ENCODE results near the gene CAPN3. TPM values are rescaled to one million over a fixed set of nuclear protein-coding genes. Genes with fewer than 3 reads are reported as not detected.

CAPN3 gene
- total RNA-seq, 1 donor from 2014 or later: 4.7 TPM

DNA sequence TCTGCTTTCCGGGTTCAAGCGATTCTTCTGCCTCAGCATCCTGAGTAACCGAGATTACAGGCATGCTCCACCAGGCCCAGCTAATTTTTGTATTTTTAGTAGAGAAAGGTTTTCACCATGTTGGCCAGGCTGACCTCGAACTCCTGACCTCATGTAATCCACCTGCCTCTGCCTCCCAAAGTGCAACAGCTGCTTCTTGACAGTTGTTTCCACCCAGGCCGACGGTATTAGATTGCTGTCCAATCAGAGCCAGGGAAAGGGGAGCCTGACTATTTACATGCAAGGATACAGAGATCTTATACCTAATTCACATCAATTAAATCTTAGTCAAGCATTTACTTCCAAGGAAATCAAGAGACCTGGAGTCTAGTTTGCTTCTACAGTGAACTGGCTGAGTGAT lies 4.0 kb upstream of the CAPN3 start:
- intact Hi-C loops (cut with micrococcal nuclease): no loop called here

DNA sequence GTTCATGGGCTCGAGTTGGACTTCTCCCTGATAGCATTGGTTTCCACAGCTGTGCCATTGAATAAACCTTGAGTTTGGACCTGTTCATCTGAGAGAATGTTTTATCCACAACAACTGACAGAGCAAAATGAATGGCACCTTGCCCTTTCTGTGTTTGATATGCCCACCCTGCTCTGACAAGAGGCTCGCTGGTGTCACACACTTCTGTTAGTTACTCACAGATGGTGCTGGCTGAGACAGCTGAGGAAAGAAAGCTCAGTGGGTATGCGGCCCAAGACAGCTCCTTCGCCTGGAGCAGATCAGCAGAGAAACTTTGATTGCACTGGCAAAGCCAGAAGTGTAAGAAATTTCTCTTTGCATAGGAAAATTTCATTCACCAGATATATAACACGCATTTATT lies 2.5 kb upstream of the CAPN3 start:
- intact Hi-C loops (cut with micrococcal nuclease): no loop called here

DNA sequence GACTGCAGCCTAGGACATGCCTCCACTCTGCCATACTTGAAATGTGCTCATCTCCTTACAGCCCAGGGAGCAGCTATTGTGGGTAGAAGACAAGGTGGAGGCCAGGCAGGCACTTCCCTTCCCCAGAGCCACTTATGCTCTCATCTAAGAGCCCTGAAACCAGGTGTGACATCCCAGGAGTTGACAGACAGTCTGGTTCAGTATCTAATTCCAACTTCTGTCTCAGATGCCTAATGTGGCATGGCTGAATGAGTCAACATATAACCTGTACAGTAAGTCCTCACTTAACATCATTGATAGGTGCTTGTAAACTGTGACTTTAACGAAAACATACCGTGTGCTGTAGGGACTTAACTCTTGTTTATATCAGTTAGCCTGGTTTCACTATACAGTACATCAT lies 1.2 kb upstream of the CAPN3 start:
- intact Hi-C loops (cut with micrococcal nuclease): no loop called here

DNA sequence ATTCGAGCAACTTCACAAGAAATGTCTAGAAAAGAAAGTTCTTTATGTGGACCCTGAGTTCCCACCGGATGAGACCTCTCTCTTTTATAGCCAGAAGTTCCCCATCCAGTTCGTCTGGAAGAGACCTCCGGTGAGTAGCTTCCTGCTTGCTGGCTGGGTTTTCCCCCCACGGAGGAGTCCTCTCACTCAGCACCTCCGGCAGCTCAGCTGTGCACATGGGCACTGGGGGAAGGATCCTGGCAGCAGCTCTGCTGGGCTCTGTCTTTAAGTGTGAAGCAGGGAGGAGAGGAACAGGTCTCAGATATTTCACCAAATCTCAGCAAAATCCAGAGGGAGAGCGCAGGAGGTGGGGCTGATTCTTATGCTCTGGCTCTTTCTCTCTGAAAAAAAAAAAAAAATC lies 684 bp downstream of the CAPN3 start:
- intact Hi-C loops (cut with micrococcal nuclease): no loop called here

DNA sequence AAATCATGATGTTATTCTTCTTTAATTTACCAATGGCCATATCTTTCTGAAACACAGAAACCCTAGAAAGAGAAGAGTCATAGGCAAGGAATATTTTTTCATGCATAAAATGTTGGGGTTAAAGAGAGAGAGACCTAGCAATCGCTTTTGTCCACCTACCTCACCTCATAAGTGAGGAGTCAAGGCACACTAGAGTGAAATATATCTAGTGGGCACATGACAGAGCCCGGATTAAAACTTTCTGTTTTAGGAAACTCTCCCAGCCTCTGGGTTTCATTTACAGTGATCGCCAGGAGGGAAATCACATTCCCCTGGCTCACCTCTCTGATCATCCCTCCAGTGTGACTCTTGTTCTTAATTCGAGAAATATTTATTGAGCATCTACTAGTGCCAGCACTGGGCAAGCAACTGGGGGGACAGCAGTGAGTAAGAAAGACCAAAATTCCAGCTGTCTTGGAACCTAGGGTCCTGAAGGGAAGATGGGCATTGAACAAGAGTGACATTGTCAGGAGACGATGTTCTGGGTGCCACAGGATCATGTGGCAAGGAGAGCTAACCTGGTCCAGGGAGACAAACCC lies 1.3 kb downstream of the CAPN3 start:
- intact Hi-C loops (cut with micrococcal nuclease): no loop called here

DNA sequence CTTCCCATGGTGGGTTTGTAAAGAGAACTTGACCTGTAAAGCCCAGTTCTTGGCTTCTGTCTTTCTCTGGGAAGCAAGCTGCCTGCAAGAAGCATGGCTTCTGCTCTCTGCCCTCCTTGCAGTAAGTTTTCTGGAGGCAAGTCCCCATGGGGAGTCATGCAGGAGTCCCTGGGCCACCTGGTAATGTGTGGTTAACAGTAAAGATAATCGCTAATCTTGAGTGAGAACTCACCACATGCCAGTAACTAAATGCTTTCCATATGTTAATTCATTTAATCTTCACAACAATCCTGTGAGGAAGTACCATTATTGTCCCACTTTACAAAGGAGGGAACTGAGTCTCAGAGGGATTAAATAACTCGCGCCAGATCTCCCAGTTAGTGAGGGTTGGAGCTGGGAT lies 4.2 kb downstream of the CAPN3 start:
- intact Hi-C loops (cut with micrococcal nuclease): no loop called here

DNA sequence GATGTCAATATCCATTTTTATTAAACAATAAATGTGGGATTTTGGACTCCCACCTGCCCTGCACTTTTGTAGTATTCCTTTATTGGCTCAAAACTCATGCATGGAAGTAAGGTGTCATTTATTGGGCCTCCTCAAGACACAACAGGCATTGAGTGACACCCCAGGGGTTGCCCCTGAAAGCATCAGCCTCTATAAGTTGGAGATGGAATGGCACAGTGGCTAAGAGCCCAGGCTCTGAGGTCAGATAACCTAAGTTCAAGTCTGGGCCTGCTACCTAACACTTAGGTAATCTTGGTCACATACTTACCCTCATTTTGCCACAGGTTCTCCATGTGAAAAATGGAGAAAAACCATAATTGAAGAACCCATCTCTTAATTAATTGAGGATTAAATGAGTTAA lies 4.6 kb downstream of the CAPN3 start:
- intact Hi-C loops (cut with micrococcal nuclease): no loop called here

DNA sequence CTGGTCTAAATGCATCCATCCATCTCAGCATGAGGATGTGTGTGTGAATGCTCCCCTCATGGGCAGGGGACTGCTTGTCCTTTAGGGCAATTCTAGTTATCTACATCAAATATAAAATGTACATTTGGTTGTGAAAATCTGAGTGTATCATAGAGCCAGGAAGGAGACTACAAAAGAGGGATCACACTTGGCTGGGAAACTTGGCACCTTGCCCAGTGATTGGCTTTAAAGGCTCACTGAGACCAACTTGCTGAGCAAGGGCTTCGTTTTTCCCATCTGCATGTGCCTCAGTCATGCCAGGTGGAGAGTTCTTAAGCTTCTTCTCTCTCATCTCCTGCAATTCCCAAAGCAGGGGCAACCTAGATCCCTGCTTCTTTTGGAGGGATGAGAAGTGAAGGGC lies 5.2 kb downstream of the CAPN3 start:
- intact Hi-C loops (cut with micrococcal nuclease): no loop called here

DNA sequence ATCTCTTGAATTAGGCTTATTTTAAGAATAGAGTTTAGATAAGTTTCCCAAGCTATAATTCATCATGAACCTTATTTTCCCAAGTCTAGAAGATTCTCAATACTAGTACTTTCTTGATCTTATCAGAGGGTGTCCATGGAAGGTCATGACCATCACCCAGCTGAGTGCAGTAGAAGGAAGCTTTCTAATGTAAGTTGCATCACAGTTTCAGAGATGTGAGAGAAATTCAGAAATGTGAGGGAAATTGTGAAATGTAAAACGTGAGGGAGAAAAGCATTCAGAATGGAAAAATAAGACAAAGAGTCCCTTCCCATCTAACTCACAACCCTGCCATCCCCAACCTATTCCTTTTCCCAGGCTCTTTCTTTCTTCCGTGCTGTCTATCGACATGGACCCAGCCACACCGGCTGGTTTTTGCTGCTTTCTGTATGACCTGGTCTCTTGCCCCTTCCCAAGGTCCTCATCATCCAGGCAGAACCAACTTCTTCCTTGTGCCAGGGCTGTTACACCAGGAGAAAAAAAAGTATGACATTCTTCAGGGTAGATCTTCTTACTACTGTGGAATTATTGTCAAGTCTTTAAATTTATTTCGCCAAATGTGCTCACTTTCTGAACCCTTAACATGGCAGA lies 6.7 kb downstream of the CAPN3 start:
- intact Hi-C loops (cut with micrococcal nuclease): no loop called here

DNA sequence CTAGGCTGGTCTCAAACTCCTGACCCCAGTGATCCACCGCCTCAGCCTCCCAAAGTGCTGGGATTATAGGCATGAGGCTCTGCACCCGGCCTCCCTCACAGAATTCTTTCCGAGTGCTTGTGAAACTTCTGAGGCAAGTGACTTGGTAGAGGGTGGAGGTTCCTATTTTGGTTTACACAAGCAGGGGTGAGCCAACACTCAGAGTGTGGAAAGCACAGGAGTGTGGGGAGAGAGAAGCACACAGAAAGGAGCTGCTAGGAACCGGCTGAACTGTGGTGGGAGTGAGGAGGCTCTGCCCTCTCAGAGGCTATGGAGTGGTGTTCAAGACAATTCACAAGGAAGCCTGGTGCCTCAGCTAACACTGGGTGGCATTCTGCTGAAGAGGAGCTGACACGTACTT lies 7.7 kb downstream of the CAPN3 start:
- intact Hi-C loops (cut with micrococcal nuclease): no loop called here

DNA sequence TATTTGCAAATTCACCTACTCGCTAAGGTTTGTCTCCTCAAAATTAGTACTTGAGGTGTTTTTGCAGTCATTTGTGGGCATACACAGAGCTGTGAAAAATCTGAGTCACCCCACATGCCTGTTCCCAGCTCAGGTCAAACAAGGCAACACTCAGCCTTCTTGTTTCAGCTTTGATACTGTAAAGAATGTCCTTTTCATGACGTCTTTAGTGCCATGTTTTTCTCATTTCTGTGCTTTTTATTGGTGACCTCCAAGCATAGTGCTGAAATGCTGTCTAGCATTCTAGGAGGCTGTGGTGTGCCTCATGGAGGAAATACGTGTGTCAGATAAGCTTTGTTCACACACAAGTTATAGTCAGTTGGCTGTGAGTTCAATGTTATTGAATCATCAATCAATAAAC lies 8.8 kb downstream of the CAPN3 start:
- intact Hi-C loops (cut with micrococcal nuclease): no loop called here

DNA sequence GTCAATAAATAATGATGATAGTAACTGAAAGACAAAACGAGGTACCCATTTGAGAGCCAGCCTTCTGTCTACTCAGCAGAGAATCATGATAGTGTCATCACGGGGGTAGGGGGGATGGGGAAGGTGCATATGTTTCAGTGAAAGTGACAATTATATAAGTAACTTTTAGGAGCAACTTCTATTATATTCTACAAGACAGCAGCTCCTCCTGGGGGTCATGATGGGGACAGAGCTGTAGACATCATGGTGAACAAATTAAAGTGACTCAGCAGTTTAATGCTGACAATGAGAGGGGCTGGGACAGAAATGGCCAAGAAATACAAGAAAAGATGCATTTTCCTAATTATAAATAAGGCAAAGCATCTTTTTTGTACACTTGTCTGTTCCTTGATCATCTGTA lies 11.8 kb downstream of the CAPN3 start:
- intact Hi-C loops (cut with micrococcal nuclease): no loop called here

DNA sequence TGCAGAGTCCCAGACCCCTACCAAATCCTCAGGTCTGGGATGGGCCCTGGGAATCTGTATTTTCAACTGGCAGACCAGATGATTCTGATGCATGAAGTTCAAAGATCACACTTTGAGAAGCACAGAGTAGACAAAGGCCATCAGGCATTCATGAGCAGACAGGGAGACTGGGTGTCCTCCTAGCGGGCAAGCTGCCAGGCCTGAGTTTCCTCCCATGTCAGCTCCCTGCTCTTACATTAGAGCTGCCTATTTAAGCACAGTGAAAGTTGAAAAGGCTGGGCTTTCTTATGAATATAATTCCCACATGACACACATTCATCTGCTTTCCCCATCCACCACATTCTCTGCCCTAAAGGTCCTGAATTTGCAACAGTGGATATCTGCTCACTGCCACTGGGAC lies 14.0 kb downstream of the CAPN3 start:
- intact Hi-C loops (cut with micrococcal nuclease): no loop called here

DNA sequence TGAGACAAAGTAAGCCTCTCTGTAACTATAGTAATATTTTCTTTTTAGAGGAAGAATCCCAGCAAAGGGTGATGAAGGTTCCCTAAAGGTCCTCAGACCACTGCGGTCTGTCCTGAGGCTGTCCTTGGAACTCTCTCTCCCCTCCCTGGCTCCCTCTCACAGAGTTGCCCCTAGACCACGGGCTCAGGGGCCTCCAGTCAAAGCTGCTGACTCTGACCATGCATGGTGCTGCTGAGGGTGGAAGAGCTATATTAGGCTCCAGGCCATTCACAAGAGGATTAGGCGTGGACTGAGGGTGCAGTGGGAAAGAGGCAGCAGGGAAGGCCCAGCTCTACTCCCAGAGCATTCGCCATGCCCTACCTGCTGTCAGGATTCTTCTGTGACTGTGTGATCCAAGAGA lies 14.6 kb downstream of the CAPN3 start:
- intact Hi-C loops (cut with micrococcal nuclease): no loop called here

DNA sequence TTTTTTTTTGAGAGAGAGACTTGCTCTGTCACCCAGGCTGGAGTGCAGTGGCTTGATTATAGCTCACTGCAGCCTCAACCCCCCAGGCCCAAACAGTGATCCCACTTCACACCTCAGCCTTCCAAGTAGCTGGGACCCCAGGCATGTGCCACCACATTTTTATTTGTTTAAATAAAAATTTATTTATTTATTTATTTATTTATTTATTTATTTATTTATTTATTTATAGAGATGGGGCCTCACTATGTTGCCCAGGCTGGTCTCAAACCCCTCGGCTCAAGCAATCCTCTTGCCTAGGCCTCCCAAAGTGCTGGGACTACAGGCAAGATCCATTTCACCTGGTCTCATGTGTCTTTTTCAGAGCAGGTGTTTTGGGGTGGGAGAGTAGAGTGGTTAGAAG lies 15.5 kb downstream of the CAPN3 start:
- intact Hi-C loops (cut with micrococcal nuclease): no loop called here

DNA sequence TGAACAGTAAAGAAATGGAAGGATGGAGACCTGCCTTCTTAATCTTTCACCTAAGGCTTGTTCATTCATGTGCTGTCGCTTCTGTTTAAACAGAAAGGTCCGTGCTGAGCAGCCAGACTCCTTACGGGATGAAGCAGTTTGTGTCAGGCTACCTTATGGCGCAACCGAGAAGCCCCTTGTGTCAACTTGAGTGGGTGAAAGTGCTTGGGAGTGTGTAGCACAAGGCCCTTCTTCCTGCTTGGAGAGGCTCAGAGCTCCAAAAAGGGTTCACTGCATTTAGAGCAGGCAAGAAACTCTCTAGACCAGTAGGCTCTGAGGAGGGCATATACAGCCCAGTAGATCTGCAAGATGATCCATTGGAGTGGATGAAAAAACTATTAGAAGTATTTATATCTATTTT lies 16.0 kb downstream of the CAPN3 start:
- intact Hi-C loops (cut with micrococcal nuclease): no loop called here

DNA sequence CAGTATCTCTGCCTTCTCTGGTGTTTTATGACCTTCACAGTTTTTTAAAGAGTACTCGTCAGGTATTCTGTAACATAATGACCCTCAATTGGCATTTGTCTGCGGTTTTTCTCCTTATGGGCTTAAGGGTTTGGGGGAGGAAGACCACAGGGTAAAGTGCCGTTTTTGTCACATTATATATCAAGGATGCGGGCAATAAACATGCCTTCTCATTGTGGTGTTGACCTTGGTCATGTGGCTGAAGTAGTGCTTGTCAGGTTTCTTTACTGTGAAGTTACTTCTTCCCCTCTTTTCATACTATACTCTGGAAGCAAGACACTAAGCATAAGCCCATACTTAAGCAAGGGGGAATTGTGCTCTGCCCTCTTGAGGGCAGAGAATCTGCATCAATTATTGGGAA lies 16.6 kb downstream of the CAPN3 start:
- intact Hi-C loops (cut with micrococcal nuclease): no loop called here

DNA sequence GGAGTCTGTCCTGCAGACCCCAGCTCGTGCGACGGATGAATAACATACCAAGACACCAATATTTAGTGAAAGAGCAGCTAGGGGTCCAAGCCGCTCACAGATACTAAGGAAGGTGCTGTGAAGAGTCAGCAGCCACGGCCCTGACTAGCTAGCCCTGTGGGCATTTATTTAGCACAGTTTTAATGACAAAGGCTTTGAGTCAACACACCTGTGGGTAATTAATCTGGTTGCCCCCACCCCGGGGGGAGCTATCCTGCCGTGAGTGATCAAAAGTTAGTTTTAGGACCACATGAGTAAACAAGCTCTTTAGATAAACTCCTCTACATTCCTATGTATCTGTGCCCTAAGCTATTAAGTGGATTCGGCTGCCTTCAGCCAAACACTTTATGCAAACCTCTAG lies 18.7 kb downstream of the CAPN3 start:
- intact Hi-C loops (cut with micrococcal nuclease): no loop called here

DNA sequence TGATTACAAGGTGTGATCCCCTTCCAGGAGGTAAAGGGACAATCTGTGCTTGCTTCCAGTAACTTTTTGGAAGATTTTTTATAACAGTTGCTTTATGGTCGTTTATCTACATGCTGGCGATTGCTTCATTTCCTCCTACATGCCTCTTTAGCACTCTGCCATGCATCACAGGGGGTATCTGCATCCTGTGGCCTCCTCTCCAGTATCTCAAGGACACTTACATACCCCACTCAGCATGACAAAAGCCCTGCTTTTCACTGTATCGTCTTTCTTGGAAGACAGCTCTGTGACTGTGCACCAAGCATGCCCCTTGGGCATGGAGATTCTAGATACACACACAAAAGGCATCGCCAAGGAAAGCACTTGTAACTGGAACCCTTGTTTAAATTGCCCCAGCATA lies 25.3 kb downstream of the CAPN3 start:
- intact Hi-C loops (cut with micrococcal nuclease): no loop called here

DNA sequence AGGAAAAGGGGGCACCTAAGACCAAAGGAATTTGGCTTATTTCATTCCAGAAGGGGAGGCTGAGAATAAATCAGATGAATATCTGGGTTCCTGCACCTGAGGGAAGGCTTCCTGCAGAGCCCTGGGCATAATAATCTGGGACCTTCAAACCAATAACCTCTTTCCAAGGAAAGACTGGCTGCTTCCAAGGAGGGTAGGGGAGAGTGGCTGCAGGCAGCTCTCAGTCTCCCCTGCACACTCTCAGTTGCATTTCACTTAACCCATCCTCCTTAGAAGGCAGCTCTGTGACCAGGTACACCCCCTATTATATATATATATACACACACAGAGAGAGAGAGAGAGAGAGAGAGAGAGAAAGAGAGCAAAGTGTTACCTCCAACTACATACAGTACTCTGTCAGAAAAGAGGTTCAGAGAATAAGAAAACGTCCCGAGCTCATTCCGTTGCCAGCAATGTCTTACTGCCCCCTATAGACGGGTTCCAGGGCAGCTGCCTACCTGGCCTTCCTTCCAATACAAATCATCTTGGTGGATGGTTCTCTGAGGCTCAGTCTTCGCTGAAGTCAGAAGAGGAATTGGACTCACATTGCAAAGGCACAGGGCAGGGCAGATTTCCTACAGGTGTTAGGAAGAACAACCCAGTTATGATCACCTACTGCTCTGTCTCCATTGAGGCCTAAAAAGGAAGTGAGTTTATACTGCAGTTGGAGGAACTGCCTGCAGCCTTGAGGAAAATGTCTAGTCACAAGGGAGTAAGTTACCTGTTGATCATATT lies 26.1 kb downstream of the CAPN3 start:
- intact Hi-C loops (cut with micrococcal nuclease): no loop called here

DNA sequence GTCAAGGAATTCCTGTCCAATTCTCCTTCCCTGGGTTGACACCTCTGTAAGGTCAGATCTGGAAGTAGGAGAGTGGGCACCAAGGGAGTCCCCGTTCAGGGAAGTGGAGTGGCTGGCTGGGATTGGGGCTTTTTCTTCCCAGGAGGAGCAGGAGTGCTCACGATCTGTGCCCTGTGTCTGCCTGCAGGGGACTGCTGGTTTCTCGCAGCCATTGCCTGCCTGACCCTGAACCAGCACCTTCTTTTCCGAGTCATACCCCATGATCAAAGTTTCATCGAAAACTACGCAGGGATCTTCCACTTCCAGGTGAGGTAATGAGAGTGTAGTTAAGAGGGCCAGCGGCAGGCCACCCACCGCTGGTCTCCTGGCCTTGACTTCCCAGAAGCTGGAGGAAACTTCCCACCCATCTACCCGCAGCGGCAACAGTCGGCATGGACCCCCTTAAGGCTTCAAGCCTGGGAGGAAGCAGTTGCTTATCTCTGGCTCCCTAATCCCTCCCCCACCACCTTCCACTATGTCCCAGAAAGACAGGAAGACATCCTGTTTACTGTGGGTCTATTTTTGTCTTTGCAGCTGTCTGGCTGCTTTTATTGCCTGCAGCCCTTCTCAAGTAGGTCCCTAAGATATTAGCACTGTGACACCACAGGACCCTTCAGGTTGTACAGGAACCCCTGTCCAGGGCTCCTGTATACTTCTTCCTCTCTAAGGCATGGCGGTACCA lies 26.8 kb downstream of the CAPN3 start:
- intact Hi-C loops (cut with micrococcal nuclease): no loop called here

DNA sequence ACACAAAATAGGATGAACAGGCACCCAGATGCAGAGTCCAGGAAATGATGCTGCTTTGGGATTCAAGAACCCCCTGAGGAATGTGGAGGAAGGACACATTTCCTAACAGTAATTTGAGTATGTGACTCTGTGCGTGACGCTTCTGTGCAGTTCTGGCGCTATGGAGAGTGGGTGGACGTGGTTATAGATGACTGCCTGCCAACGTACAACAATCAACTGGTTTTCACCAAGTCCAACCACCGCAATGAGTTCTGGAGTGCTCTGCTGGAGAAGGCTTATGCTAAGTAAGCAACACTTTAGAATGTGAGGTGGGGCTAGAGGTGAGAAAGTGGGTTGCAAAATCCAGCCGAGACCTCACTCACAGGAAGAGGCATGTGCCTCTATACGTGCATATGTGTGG lies 28.3 kb downstream of the CAPN3 start:
- intact Hi-C loops (cut with micrococcal nuclease): no loop called here
